Activated CD8-positive, alpha-beta T cell treated with anti-CD3 and anti-CD28 coated beads, Interleukin-2, amount 10 ng/mL, durations not matched to agents 7 days and 5 days (primary cell): Measurements from ENCODE around the gene SALL4. TPM values are rescaled to one million over a fixed set of nuclear protein-coding genes. Genes with fewer than 3 reads are reported as not detected.
"Not testable (repeated sequence)": the region's sequence is repeated elsewhere in the genome, so short reads cannot be mapped to it uniquely, and the experiment has no call there.

Experiments used
- ATAC-seq: fragments of 150-1000 bp; cut with Tn5 transposase; one replicate; pipeline ENCODE4 v1.10.0; 2021; ENCODE audit warnings: moderate library complexity
- CTCF ChIA-PET: fragments of 350-600 bp; sonication (Branson Sonifier 250); formaldehyde crosslinking; loops from one replicate; lab custom pipeline; 2021; ENCODE audit warnings: antibody characterized with exemption; lab: Charles Lee
- POLR2A ChIA-PET: fragments of 350-600 bp; sonication (Branson Sonifier 250); formaldehyde crosslinking; loops from one replicate; lab custom pipeline; 2021; ENCODE audit warnings: antibody characterized with exemption; lab: Charles Lee
- DNase-seq: peaks from one replicate; pipeline ENCODE4 v3.0.0-alpha.2; 2020
- H3K27ac Mint-ChIP-seq: one replicate; pipeline ENCODE4 v1.8.0; 2021; ENCODE audit warnings: mild to moderate bottlenecking, mixed read lengths
- H3K27me3 Mint-ChIP-seq: one replicate; pipeline ENCODE4 v1.8.0; 2021; ENCODE audit warnings: low read depth, mixed read lengths
- H3K36me3 Mint-ChIP-seq: one replicate; pipeline ENCODE4 v1.8.0; 2021; ENCODE audit warnings: low read depth, mixed read lengths
- H3K4me1 Mint-ChIP-seq: one replicate; pipeline ENCODE4 v1.8.0; 2021; ENCODE audit warnings: low read depth, mixed read lengths
- H3K4me3 Mint-ChIP-seq: one replicate; pipeline ENCODE4 v1.8.0; 2021; ENCODE audit warnings: mild to moderate bottlenecking, mixed read lengths
- H3K9me3 Mint-ChIP-seq: one replicate; pipeline ENCODE4 v1.8.0; 2022; ENCODE audit warnings: mixed read lengths; ENCODE audit not compliant: insufficient read depth
- total RNA-seq, 2 experiments: library from RNA; stranded (reverse); gene quantifications; one replicate each; pipeline ENCODE4 v1.2.3, GENCODE V29; 2021

SALL4 gene
- total RNA-seq, 2 experiments from 2014 or later = not detected

DNA sequence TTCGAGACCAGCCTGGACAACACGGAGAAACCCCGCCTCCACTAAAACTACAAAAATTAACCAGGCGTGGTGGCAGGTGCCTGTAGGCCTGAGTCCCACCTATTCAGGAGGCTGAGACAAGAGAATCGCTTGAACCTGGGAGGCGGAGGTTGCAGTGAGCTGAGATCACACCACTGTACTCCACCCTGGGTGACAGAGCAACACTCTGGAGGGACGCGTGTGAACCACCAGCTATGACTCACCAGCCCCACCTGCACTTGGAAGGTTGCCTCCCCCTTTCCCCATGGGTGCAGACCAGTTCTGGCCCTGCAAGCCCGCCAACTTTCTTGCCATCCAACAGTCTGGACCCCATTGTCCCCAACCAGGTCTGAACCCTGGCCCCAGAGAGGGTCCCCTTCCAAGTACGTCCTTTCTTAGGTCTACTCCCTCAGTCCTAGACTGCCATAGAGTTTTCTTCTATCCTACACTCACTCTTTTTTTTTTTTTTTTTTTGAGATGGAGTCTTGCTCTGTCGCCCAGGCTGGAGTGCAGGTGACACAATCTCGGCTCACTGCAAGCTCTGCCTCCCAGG, 63.4 kb downstream of the SALL4 start:
- H3K4me1 Mint-ChIP-seq = no peaks in the 10 kb centered on the region
- DNase-seq (no peak), ATAC-seq (no peak)
- ChIA-PET POLR2A (no interaction called here), CTCF (no interaction called here)
- H3K36me3 Mint-ChIP-seq = no peaks in the 10 kb centered on the region
- H3K9me3 Mint-ChIP-seq = no peaks in the 10 kb centered on the region
- no peak overlapping the region for H3K27ac Mint-ChIP-seq
- H3K27me3 Mint-ChIP-seq = no peaks in the 10 kb centered on the region
- no peak overlapping the region for H3K4me3 Mint-ChIP-seq

- ATAC-seq = not testable (repeated sequence)
These were observed 64.1 kb downstream of the SALL4 start for GRCh38 chr20:51738261-51738660.

DNA sequence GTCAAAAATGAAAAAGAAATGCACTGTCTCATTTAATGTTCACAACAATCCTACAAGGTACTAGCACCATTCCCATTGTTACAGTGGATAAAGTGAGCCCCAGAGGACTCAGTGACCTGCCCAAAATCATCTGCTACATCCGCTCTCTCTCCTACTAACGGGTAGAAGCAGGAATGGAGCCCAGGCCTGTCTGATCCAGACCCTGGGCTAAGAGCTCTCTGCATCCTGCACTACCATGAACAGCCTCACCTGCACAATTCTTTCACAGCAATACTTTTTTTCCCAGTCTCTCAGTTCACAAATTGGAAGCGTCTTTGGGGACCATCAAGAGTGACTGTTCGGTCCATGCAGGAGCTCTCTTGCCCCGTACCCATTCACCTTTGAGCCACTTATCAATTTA, 65.4 kb downstream of the SALL4 start:
- no peaks in the 10 kb centered on the region for H3K9me3 Mint-ChIP-seq
- H3K4me3 Mint-ChIP-seq = no peak overlapping the region
- H3K27ac Mint-ChIP-seq = no peak overlapping the region
- DNase-seq (no peak), ATAC-seq (no peak)
- POLR2A ChIA-PET = no interaction called here
- peaks cover 6% of the 10 kb centered on the region for H3K27me3 Mint-ChIP-seq
- H3K4me1 Mint-ChIP-seq = no peaks in the 10 kb centered on the region
- H3K36me3 Mint-ChIP-seq = no peaks in the 10 kb centered on the region
- CTCF ChIA-PET = no interaction called here

More at GRCh38 chr20:51738261-51738660, 64.1 kb downstream of the SALL4 start:
- H3K27ac Mint-ChIP-seq, H3K9me3 Mint-ChIP-seq, H3K4me1 Mint-ChIP-seq, POLR2A ChIA-PET, DNase-seq, H3K4me3 Mint-ChIP-seq, CTCF ChIA-PET, H3K27me3 Mint-ChIP-seq, H3K36me3 Mint-ChIP-seq: not testable (repeated sequence)

- no peak for ATAC-seq
- ChIA-PET CTCF (no interaction called here), POLR2A (no interaction called here)
- no peaks in the 10 kb centered on the region for H3K4me1 Mint-ChIP-seq
- DNase-seq = no peak
- H3K9me3 Mint-ChIP-seq = no peaks in the 10 kb centered on the region
- H3K4me3 Mint-ChIP-seq = no peak overlapping the region
- H3K27ac Mint-ChIP-seq = no peak overlapping the region
- peaks cover 6% of the 10 kb centered on the region for H3K27me3 Mint-ChIP-seq
- no peaks in the 10 kb centered on the region for H3K36me3 Mint-ChIP-seq
These were observed 66.4 kb downstream of the SALL4 start for GRCh38 chr20:51735728-51736600.

DNA sequence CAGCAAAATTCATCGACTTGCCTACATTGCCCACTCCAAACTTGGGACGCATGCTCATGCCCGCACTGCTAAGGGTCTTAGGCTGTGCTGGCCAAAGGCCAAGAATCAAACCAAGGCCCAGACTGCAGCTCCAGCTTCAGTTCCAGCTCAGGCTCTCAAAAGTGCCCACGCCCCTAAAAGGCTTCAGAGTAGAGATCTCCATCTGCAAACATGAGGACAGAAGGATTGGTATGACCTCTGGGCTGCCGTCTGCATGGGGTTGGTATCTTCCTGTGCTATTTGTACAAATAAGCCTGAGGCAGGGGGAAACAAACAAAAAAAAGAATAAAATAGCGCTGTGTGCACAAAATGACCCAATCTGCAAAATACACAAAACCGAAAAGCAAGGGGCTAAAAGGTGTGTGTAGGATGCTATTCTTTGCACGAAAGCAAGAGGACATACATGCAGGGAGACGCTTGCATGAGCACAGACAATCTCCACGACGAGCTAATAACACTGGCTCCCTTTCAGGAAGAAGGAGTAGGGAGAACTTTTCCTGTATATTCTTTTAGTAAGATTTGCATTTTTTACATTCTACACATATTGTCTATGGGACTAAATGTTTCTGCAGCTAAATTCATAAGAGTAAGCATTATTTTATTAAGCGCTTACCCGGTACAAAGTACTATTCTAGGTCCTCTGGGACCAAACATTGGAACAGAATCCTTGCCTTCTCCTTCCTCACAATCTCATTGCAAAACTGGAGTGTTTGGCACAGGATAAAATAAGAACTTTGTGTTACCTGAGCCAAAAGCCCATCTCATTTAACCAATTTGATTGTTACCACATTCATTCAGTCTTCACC, 67.2 kb downstream of the SALL4 start:
- peaks cover 6% of the 10 kb centered on the region for H3K27me3 Mint-ChIP-seq
- no peaks in the 10 kb centered on the region for H3K36me3 Mint-ChIP-seq
- no peak overlapping the region for H3K27ac Mint-ChIP-seq
- DNase-seq (no peak), ATAC-seq (no peak)
- ChIA-PET CTCF (no interaction called here), POLR2A (no interaction called here)
- H3K9me3 Mint-ChIP-seq = no peaks in the 10 kb centered on the region
- H3K4me3 Mint-ChIP-seq = no peak overlapping the region
- H3K4me1 Mint-ChIP-seq = no peaks in the 10 kb centered on the region

DNA sequence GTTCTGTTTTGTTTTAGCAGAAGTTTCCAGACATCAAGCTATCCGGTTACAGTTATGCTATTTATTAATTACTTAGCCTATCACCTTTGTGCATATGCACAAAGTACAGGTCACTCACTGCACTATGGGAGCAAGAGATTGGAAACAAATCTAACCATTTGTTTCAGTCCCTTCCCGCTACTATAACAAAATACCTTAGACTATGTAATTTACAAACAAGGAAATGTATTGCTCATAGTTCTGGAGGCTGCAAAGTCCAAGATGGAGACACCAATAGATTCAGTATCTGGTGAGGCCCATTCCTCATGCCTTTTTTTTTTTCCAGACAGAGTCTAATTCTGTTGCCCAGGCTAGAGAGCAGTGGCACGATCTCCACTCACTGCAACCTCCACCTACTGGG, 69.3 kb downstream of the SALL4 start:
- no peaks in the 10 kb centered on the region for H3K9me3 Mint-ChIP-seq
- H3K36me3 Mint-ChIP-seq = no peaks in the 10 kb centered on the region
- no peak overlapping the region for H3K4me3 Mint-ChIP-seq
- H3K27ac Mint-ChIP-seq = no peak overlapping the region
- H3K4me1 Mint-ChIP-seq = no peaks in the 10 kb centered on the region
- ChIA-PET CTCF (no interaction called here), POLR2A (no interaction called here)
- DNase-seq (no peak), ATAC-seq (no peak)
- peaks cover 6% of the 10 kb centered on the region for H3K27me3 Mint-ChIP-seq

Other genes starting within 250 kb of the SALL4 start
- gene ATP9A, start 34.1 kb downstream of the SALL4 start, total RNA-seq = under 1 TPM in 1 of 2 experiments, not detected in 1; 0.05 TPM